Osteoblast (primary cell): ENCODE data around the gene PRLR. TPM values are rescaled to one million over a fixed set of nuclear protein-coding genes. Genes with fewer than 3 reads are reported as not detected.

Source experiments
- DNase-seq: peaks from one replicate; pipeline ENCODE4 v3.0.0; 2011; ENCODE audit warnings: low spot score, mixed read lengths; ENCODE audit not compliant: insufficient read length; ENCODE audit errors: missing footprints
- H2AFZ ChIP-seq: 2 replicates; pipeline ENCODE4 v1.6.0; 2011; ENCODE audit warnings: mild to moderate bottlenecking, low read length
- H3K27ac ChIP-seq: 2 replicates; pipeline ENCODE4 v1.5.1; 2011; ENCODE audit warnings: mild to moderate bottlenecking, low read depth, low read length, moderate library complexity
- H3K27me3 ChIP-seq: 2 replicates; pipeline ENCODE4 v1.6.0; 2012; ENCODE audit warnings: mild to moderate bottlenecking, control low read depth, inconsistent platforms, low read length, moderate library complexity; ENCODE audit not compliant: insufficient read depth
- H3K36me3 ChIP-seq: 2 replicates; pipeline ENCODE4 v1.5.1; 2011; ENCODE audit warnings: mild to moderate bottlenecking, low read length, control low read depth, moderate library complexity; ENCODE audit not compliant: insufficient read depth
- H3K4me1 ChIP-seq: 2 replicates; pipeline ENCODE4 v1.5.1; 2011; ENCODE audit warnings: mild to moderate bottlenecking, low read length, control low read depth, moderate library complexity; ENCODE audit not compliant: insufficient read depth
- H3K4me2 ChIP-seq: 2 replicates; pipeline ENCODE4 v1.6.0; 2011; ENCODE audit warnings: mild to moderate bottlenecking, low read length; ENCODE audit not compliant: insufficient read depth
- H3K4me3 ChIP-seq: fragments of 200-600 bp; sonication (generic); 3 replicates; pipeline ENCODE4 v1.5.1; 2012; ENCODE audit warnings: mild to moderate bottlenecking, low read length, inconsistent platforms; ENCODE audit not compliant: insufficient read depth
- H3K79me2 ChIP-seq: 2 replicates; pipeline ENCODE4 v1.6.0; 2012; ENCODE audit warnings: mild to moderate bottlenecking, low read length, control low read depth, inconsistent platforms; ENCODE audit not compliant: insufficient read depth
- H3K9me3 ChIP-seq: 2 replicates; pipeline ENCODE4 v1.5.1; 2011; ENCODE audit warnings: low read depth, low read length, control low read depth
- H4K20me1 ChIP-seq: 2 replicates; pipeline ENCODE4 v1.6.0; 2012; ENCODE audit warnings: mild to moderate bottlenecking, low read length, control low read depth; ENCODE audit not compliant: insufficient read depth
- total RNA-seq: library from RNA; depleted of rRNA; stranded (reverse); fragments of >200 nt; gene quantifications from 2 replicates; pipeline ENCODE4 v1.2.3, GENCODE V29; 2012
- TF ChIP-seq, protein P1 (sequence below): IDR thresholded peaks from 2 replicates; pipeline ENCODE4 v1.5.1; 2011; ENCODE audit warnings: mild to moderate bottlenecking, low read depth, low read length, moderate library complexity; ENCODE audit errors: extremely low read depth

Gene PRLR
- total RNA-seq, 1 donor, result under 0.01 TPM

- Histone ChIP-seq H3K4me1 (no peaks in the 10 kb centered on the region), H3K4me3 (no peak overlapping the region), H2AFZ (no peak overlapping the region), H3K4me2 (no peak overlapping the region), H3K27ac (no peak overlapping the region), H3K79me2 (no peaks in the 10 kb centered on the region), H3K27me3 (peaks cover 14% of the 10 kb centered on the region), H3K36me3 (no peaks in the 10 kb centered on the region), H3K9me3 (no peaks in the 10 kb centered on the region), H4K20me1 (no peaks in the 10 kb centered on the region)
- TF ChIP-seq, protein P1, sequence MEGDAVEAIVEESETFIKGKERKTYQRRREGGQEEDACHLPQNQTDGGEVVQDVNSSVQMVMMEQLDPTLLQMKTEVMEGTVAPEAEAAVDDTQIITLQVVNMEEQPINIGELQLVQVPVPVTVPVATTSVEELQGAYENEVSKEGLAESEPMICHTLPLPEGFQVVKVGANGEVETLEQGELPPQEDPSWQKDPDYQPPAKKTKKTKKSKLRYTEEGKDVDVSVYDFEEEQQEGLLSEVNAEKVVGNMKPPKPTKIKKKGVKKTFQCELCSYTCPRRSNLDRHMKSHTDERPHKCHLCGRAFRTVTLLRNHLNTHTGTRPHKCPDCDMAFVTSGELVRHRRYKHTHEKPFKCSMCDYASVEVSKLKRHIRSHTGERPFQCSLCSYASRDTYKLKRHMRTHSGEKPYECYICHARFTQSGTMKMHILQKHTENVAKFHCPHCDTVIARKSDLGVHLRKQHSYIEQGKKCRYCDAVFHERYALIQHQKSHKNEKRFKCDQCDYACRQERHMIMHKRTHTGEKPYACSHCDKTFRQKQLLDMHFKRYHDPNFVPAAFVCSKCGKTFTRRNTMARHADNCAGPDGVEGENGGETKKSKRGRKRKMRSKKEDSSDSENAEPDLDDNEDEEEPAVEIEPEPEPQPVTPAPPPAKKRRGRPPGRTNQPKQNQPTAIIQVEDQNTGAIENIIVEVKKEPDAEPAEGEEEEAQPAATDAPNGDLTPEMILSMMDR, result no peak
- DNase-seq, result no peak
Observed at GRCh38 chr5:35004771-35005170, 225.5 kb downstream of the PRLR start.

- Histone ChIP-seq H3K9me3 (no peaks in the 10 kb centered on the region), H3K4me1 (no peaks in the 10 kb centered on the region), H3K27ac (no peak overlapping the region), H4K20me1 (no peaks in the 10 kb centered on the region), H3K4me3 (no peak overlapping the region), H3K4me2 (no peak overlapping the region), H2AFZ (no peak overlapping the region), H3K79me2 (no peaks in the 10 kb centered on the region), H3K36me3 (no peaks in the 10 kb centered on the region), H3K27me3 (peaks cover 13% of the 10 kb centered on the region)
- no peak for DNase-seq
- TF ChIP-seq, protein P1, result no peak
Observed at GRCh38 chr5:35004200-35004599, 226.1 kb downstream of the PRLR start.

- Histone ChIP-seq H3K9me3 (no peaks in the 10 kb centered on the region), H2AFZ (no peak overlapping the region), H3K4me2 (no peak overlapping the region), H4K20me1 (no peaks in the 10 kb centered on the region), H3K4me3 (no peak overlapping the region), H3K79me2 (no peaks in the 10 kb centered on the region), H3K27me3 (peaks cover 15% of the 10 kb centered on the region), H3K27ac (no peak overlapping the region), H3K36me3 (no peaks in the 10 kb centered on the region), H3K4me1 (no peaks in the 10 kb centered on the region)
- TF ChIP-seq, protein P1, result peak; percentile 94
- DNase-seq, result peak; percentile 86
Observed at GRCh38 chr5:35003018-35003957, 227.0 kb downstream of the PRLR start.

DNA sequence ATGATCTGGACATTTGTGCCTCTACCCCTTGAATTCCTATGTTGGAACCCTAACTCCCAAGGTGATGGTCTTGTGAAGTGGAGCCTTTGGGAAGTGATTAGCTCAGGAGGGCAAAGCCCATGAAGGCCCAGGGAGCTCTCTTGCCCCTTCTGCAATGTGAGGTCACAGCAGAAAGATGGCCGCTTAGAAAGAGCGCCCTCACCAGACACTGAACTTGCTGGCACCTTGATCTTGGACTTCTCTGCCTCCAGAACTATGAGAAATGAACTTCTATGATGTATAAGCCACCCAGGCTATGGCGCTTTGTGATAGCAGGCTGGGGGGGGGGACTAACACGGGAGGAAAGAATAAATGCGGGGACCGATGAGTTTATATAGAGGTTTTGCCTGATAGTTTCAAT lies 227.8 kb downstream of the PRLR start:
- Histone ChIP-seq H3K9me3 (no peaks in the 10 kb centered on the region), H2AFZ (no peak overlapping the region), H4K20me1 (no peaks in the 10 kb centered on the region), H3K4me1 (no peaks in the 10 kb centered on the region), H3K4me2 (no peak overlapping the region), H3K27ac (no peak overlapping the region), H3K36me3 (no peaks in the 10 kb centered on the region), H3K79me2 (no peaks in the 10 kb centered on the region), H3K27me3 (peaks cover 22% of the 10 kb centered on the region), H3K4me3 (no peak overlapping the region)
- TF ChIP-seq, protein P1, result no peak
- no peak for DNase-seq
